GM12892 (cell line): ENCODE measurements around the gene JAGN1.
"Not testable (repeated sequence)": the region's sequence is repeated elsewhere in the genome, so short reads cannot be mapped to it uniquely, and the experiment has no call there.

Experiments used
- DNase-seq: peaks from one replicate; pipeline ENCODE4 v3.0.0; 2011; ENCODE audit not compliant: insufficient read length
- FAIRE-seq: peaks from 2 replicates; lab custom pipeline; 2011; peaks lifted over from hg19 to GRCh38; lab: Jason Lieb, UNC
- POLR2A ChIP-seq: IDR thresholded peaks from 2 replicates; pipeline ENCODE4 v1.6.1; 2011; ENCODE audit warnings: low read depth, low read length, control low read depth
- POLR2AphosphoS5 ChIP-seq: IDR thresholded peaks from 2 replicates; pipeline ENCODE4 v1.6.1; 2011; ENCODE audit warnings: low read depth, low read length, control low read depth
- TAF1 ChIP-seq: IDR thresholded peaks from 2 replicates; pipeline ENCODE4 v1.6.1; 2011; ENCODE audit warnings: low read depth, mild to moderate bottlenecking, control low read depth, low read length, borderline replicate concordance

JAGN1 gene

GRCh38 chr3:9933561-9934234 is 43.3 kb downstream of the JAGN1 start, which contains the start of gene CRELD1:
Gene CRELD1 (plus strand): TSS chr3:9933834. CDS start chr3:9934439, 605 bp downstream.
- TF ChIP-seq POLR2AphosphoS5 (0 out of 2 replicates have a peak, but pooled peaks have one; percentile 58), POLR2A (peak; percentile 82), TAF1 (0 out of 2 replicates have a peak, but pooled peaks have one; percentile 45)
- FAIRE-seq (peak; percentile 98), DNase-seq (peak; percentile 89)

- TF ChIP-seq POLR2AphosphoS5, result no peak
- TF ChIP-seq POLR2A, result no peak
- TF ChIP-seq TAF1, result no peak
- no peak for DNase-seq
- FAIRE-seq, result no peak
Measured at GRCh38 chr3:9934235-9934621, 43.8 kb downstream of the JAGN1 start.

GRCh38 chr3:9934993-9935392 is 44.6 kb downstream of the JAGN1 start:
- TF ChIP-seq POLR2AphosphoS5, result no peak
- no peak for TF ChIP-seq POLR2A
- TF ChIP-seq TAF1, result no peak
- DNase-seq (no peak), FAIRE-seq (no peak)

- DNase-seq (no peak), FAIRE-seq (no peak)
- TF ChIP-seq POLR2A (no peak), POLR2AphosphoS5 (no peak), TAF1 (no peak)
Measured at GRCh38 chr3:9935966-9936510, 45.6 kb downstream of the JAGN1 start.

- TF ChIP-seq TAF1, result no peak
- TF ChIP-seq POLR2AphosphoS5, result no peak
- no peak for TF ChIP-seq POLR2A
- no peak for FAIRE-seq
- DNase-seq, result no peak
Measured at GRCh38 chr3:9937486-9938238, 47.3 kb downstream of the JAGN1 start.

- TF ChIP-seq POLR2A (no peak), TAF1 (no peak), POLR2AphosphoS5 (no peak)
- no peak for FAIRE-seq
Measured at GRCh38 chr3:9938966-9939365, 48.6 kb downstream of the JAGN1 start.

GRCh38 chr3:9939906-9940305 is 49.5 kb downstream of the JAGN1 start:
- DNase-seq, FAIRE-seq: not testable (repeated sequence)

More at GRCh38 chr3:9938966-9939365, 48.6 kb downstream of the JAGN1 start:
- no peak for DNase-seq

GRCh38 chr3:9940746-9941145 is 50.3 kb downstream of the JAGN1 start:
- FAIRE-seq (no peak), DNase-seq (no peak)
- TF ChIP-seq POLR2AphosphoS5 (no peak), POLR2A (no peak), TAF1 (no peak)

- no peak for FAIRE-seq
- TF ChIP-seq POLR2A, result no peak
- TF ChIP-seq POLR2AphosphoS5, result no peak
- no peak for TF ChIP-seq TAF1
- no peak for DNase-seq
Measured at GRCh38 chr3:9942164-9942563, 51.8 kb downstream of the JAGN1 start.

GRCh38 chr3:9942934-9943690 is 52.7 kb downstream of the JAGN1 start:
- FAIRE-seq (no peak), DNase-seq (no peak)
- TF ChIP-seq POLR2AphosphoS5 (no peak), POLR2A (peak; percentile 21; the same call in 1 of the 2 replicates), TAF1 (no peak)
